ENCODE measurements around the gene PDIK1L. TPM values are rescaled to one million over a fixed set of nuclear protein-coding genes. Genes with fewer than 3 reads are reported as not detected.
"Not testable (repeated sequence)": the region's sequence is repeated elsewhere in the genome, so short reads cannot be mapped to it uniquely, and the experiment has no call there.

The PDIK1L gene
- total RNA-seq, 1 donor from 2014 or later, result 12.0 TPM

GRCh38 chr1:26090893-26091292 lies 20.7 kb upstream of the PDIK1L start:
- H3K4me2 ChIP-seq, result no peak overlapping the region
- no peak for DNase-seq (ENCODE audit: low spot score)
- H3K9me3 ChIP-seq (ENCODE audit: low read depth), result no peaks in the 10 kb centered on the region
- no peaks in the 10 kb centered on the region for H3K36me3 ChIP-seq
- Mint-ChIP-seq H3K9me3 (peaks cover 3% of the 10 kb centered on the region), H3K4me1 (peaks cover 25% of the 10 kb centered on the region), H3K4me3 (no peak overlapping the region), H3K27ac (no peak overlapping the region), H3K36me3 (no peaks in the 10 kb centered on the region), H3K27me3 (ENCODE audit: insufficient read depth, low read depth) (peaks cover 10% of the 10 kb centered on the region)
- no peaks in the 10 kb centered on the region for H4K20me1 ChIP-seq (ENCODE audit: low read depth)
- no peak overlapping the region for H3K27ac ChIP-seq
- TF ChIP-seq CTCF (IDR thresholded peaks at IDR 0.05) (no peak), EZH2 (IDR thresholded peaks at IDR 0.05) (no peak), EZH2phosphoT487 (IDR thresholded peaks at IDR 0.05) (no peak)
- no peak overlapping the region for H3K4me3 ChIP-seq
- H3F3A ChIP-seq (ENCODE audit: low read depth), result peaks cover 11% of the 10 kb centered on the region
- no peaks in the 10 kb centered on the region for H3K27me3 ChIP-seq
- H3K9ac ChIP-seq, result no peak overlapping the region
- peaks cover 37% of the 10 kb centered on the region for H3K4me1 ChIP-seq
- H2AFZ ChIP-seq (replicated peaks), result no peak overlapping the region
- H3K79me2 ChIP-seq (ENCODE audit: low read depth), result no peaks in the 10 kb centered on the region

GRCh38 chr1:26092422-26092821 lies 19.2 kb upstream of the PDIK1L start:
- Histone ChIP-seq H3K4me2 (peak overlapping the region; percentile 27), H3K9ac (no peak overlapping the region), H3K36me3 (no peaks in the 10 kb centered on the region), H3K27ac (no peak overlapping the region), H3K4me3 (no peak overlapping the region), H3K27me3 (no peaks in the 10 kb centered on the region), H4K20me1 (ENCODE audit: low read depth) (no peaks in the 10 kb centered on the region), H3K9me3 (ENCODE audit: low read depth) (no peaks in the 10 kb centered on the region), H3F3A (ENCODE audit: low read depth) (peaks cover 18% of the 10 kb centered on the region), H2AFZ (replicated peaks) (no peak overlapping the region), H3K79me2 (ENCODE audit: low read depth) (no peaks in the 10 kb centered on the region), H3K4me1 (peaks cover 37% of the 10 kb centered on the region)
- no peak for TF ChIP-seq EZH2 (IDR thresholded peaks at IDR 0.05)
- no peak for TF ChIP-seq EZH2phosphoT487 (IDR thresholded peaks at IDR 0.05)
- TF ChIP-seq CTCF (IDR thresholded peaks at IDR 0.05), result no peak
- peaks cover 3% of the 10 kb centered on the region for H3K9me3 Mint-ChIP-seq
- peaks cover 8% of the 10 kb centered on the region for H3K27me3 Mint-ChIP-seq (ENCODE audit: insufficient read depth, low read depth)
- H3K4me1 Mint-ChIP-seq, result peaks cover 25% of the 10 kb centered on the region
- H3K4me3 Mint-ChIP-seq, result no peak overlapping the region
- peak overlapping the region; percentile 40 for H3K27ac Mint-ChIP-seq
- H3K36me3 Mint-ChIP-seq, result no peaks in the 10 kb centered on the region
- no peak for DNase-seq (ENCODE audit: low spot score)

- not testable (repeated sequence) for H3K27ac ChIP-seq; H2AFZ ChIP-seq (replicated peaks); DNase-seq (ENCODE audit: low spot score); H3K9ac ChIP-seq; H3K4me3 Mint-ChIP-seq; H3K9me3 ChIP-seq (ENCODE audit: low read depth); H3K27me3 ChIP-seq; H3K4me3 ChIP-seq; H3K27ac Mint-ChIP-seq; H3K4me2 ChIP-seq; H3K9me3 Mint-ChIP-seq; H4K20me1 ChIP-seq (ENCODE audit: low read depth); H3K36me3 Mint-ChIP-seq; H3K79me2 ChIP-seq (ENCODE audit: low read depth); H3K27me3 Mint-ChIP-seq (ENCODE audit: insufficient read depth, low read depth); H3K36me3 ChIP-seq
- Histone ChIP-seq H3K4me1 (peaks cover 37% of the 10 kb centered on the region), H3F3A (ENCODE audit: low read depth) (peaks cover 18% of the 10 kb centered on the region)
- peaks cover 25% of the 10 kb centered on the region for H3K4me1 Mint-ChIP-seq
Observed at GRCh38 chr1:26093569-26093968, 18.1 kb upstream of the PDIK1L start.

- Histone ChIP-seq H3K9ac (no peak overlapping the region), H2AFZ (replicated peaks) (peak overlapping the region; percentile 94), H3K27ac (no peak overlapping the region), H3K4me3 (no peak overlapping the region), H3F3A (ENCODE audit: low read depth) (peaks cover 18% of the 10 kb centered on the region), H3K27me3 (no peaks in the 10 kb centered on the region), H3K4me1 (peaks cover 37% of the 10 kb centered on the region), H3K9me3 (ENCODE audit: low read depth) (no peaks in the 10 kb centered on the region), H3K4me2 (peak overlapping the region; percentile 60), H3K79me2 (ENCODE audit: low read depth) (no peaks in the 10 kb centered on the region), H3K36me3 (no peaks in the 10 kb centered on the region), H4K20me1 (ENCODE audit: low read depth) (no peaks in the 10 kb centered on the region)
- DNase-seq (ENCODE audit: low spot score), result no peak
- H3K36me3 Mint-ChIP-seq, result no peaks in the 10 kb centered on the region
- no peak overlapping the region for H3K27ac Mint-ChIP-seq
- H3K9me3 Mint-ChIP-seq, result peaks cover 3% of the 10 kb centered on the region
- H3K27me3 Mint-ChIP-seq (ENCODE audit: insufficient read depth, low read depth), result peaks cover 8% of the 10 kb centered on the region
- H3K4me1 Mint-ChIP-seq, result peaks cover 25% of the 10 kb centered on the region
- no peak for TF ChIP-seq EZH2phosphoT487 (IDR thresholded peaks at IDR 0.05)
- TF ChIP-seq CTCF (IDR thresholded peaks at IDR 0.05), result no peak
- H3K4me3 Mint-ChIP-seq, result peak overlapping the region; percentile 53
Observed at GRCh38 chr1:26094076-26094669, 17.5 kb upstream of the PDIK1L start.
